ENCODE results near the gene KSR1.
"Not testable (repeated sequence)": the region's sequence is repeated elsewhere in the genome, so short reads cannot be mapped to it uniquely, and the experiment has no call there.

The KSR1 gene

DNA sequence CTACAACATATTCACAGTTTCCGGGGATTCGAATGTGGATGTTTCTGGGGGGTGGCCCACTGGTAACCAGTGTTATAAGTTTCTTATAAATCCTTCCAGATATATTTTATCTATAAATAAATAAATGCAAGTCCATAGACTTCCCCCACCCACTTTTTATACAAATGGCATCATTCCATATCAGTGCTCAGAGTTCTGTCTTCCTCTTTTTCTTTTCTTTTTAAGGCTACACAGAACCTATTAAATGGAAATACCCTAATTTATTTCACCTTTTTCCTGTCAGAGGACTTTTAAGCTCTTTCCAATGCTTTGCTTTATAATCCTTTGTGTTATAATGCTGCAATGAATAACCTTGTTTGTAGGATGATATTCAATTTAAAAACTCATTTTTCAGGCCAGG, 178.5 kb downstream of the KSR1 start:
- DNase-seq (ENCODE audit: low read depth) = no peak

DNA sequence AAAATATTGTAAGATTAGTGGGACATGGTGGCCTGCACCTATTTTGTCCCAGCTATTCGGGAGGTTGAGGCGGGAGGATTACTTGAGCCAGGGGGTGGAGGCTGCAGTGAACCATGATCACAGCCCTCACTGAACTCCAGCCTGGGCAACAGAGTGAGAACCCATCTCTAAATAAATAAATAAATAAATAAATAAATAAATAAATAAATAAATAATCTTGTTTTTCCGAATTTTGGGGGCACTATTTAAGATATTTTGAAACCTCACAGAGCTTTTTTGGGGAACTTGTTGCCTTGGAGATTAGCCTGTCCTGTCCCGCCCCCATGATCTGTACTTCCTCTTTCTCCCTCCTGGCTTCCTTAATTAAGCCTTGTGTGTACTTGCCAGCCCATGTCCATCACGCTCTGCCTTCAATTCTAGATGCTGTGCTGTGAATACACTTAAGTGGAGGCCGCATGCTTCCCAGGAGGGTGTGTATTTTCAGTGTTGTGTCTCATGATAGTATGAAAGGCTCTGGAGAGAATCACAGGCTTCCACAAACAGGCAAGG, 179.1 kb downstream of the KSR1 start:
- no peak for DNase-seq (ENCODE audit: low read depth)

DNA sequence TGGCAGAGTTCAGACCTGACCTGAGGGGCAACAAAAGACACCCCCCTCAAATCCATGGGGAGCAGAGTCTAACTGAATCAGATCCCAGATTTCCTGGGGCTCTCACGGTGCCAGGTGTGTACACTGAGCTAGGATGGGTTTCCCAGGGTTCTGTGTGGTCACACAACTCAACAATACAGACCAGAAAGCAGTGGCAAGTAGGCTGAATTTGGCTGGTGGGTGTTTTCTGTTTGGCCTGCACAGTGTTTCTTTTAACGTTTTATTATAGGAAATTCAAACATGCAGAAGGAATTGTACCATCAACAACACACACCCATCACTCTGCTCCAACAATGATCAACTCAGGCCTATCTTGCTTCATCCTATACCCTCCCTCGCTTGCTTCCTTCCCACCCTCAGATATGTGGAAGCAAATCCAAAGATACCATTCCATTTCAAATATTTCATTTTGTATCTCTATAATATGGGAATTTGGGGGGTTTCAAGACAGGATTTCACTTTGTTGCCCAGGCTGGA, 179.8 kb downstream of the KSR1 start:
- not testable (repeated sequence) for DNase-seq (ENCODE audit: low read depth)

DNA sequence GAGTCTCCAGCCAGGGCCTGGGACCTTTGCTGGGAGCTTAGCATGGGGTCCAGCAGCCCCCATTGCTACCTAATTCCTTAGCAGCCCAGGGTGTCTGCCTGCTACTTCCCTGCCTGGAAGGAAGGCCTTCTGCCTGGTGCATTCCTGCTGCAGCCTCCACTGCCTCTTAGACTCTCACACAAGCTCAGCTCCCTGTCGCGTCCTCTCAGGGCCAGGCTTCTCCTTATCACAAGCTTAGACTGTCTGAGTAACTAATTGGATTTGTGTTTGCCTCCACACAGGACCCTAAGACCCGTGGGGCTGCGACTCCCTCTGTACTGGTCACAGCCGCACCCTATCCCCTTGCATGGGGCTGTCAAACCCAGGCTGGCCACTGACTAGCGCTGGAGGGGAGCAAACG, 181.6 kb downstream of the KSR1 start:
- not testable (repeated sequence) for DNase-seq (ENCODE audit: low read depth)

DNA sequence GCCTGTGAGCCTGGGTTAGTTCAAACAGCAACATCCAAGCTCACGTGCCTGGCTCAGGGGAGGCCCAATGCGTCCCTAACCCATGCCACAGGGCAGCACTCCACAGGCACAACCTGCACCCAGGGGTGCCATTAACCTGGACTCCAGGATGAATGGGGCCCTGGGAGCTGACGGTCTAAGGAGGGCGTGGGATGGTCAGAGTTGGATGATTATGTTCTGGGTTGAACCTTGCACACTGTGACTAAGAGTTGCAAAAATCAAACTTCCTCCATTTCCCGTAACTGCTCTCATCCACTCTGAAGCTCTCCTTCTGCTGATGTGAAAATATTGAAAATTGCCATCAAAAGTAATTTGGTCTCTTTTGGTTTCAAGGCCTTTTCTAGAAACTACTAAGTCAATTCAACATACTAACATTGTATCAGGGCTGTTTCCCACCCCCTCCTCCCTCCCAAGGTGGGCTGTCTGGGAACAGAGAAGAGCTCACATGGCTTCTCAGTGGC, 182.2 kb downstream of the KSR1 start:
- DNase-seq (ENCODE audit: low read depth) = not testable (repeated sequence)

DNA sequence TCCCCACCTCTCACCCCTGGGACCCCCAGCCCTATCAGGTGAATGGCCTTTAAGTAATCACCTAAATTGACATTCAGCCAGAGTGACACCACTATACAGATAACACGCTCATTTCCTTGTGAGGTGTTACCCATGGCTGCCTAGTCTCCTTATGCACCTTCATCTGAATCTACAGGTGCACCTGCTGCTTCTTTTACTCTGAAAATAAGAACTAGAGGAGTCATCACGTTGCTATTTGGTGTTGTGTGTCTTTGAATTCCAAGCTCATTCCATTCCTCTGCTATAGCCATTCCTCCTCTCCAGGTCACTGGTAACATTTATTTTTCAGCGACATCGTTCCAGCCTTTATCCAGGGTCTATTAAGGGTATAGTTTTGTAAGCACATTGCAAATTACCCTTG, 184.5 kb downstream of the KSR1 start:
- no peak for DNase-seq (ENCODE audit: low read depth)

DNA sequence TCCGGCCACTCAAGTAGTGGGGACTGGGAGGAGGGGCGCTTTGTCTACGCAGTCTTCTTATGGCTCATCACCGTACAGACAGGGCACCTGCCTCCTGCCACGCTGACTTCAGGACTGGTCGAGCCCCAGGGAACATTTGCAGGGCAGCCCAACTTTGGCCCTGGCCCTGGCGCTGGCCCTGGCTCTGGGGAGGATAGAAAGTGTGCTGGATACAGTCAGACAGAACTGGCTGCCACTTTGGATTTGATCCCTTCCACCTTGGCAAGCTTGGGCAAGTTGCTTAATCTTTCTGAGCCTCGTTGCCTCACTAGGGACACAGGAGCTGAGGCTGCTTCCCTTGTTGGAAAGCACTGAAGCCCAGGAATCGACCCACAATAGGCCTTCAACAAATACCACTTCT, 188.3 kb downstream of the KSR1 start:
- DNase-seq (ENCODE audit: low read depth) = no peak

DNA sequence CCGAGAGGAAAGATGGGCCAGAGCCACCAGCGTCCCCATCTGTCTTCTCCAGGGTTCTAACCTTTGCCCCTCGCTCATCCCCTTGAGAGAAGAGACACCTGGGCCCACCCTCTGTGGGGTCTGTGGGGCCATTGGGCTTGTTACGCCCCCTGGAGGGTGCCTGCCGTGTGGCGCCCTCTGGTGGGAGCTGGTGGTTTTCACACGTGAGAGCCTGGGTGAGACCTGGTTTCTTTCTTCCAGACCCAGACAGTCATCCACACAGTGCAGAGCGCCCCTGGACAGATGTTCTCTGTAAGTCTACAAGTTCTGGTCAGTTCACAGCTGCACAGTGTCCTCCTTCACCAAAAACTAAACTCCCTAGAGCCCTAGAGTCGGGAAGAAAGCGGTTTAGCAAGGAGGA, 189.4 kb downstream of the KSR1 start:
- not testable (repeated sequence) for DNase-seq (ENCODE audit: low read depth)

DNA sequence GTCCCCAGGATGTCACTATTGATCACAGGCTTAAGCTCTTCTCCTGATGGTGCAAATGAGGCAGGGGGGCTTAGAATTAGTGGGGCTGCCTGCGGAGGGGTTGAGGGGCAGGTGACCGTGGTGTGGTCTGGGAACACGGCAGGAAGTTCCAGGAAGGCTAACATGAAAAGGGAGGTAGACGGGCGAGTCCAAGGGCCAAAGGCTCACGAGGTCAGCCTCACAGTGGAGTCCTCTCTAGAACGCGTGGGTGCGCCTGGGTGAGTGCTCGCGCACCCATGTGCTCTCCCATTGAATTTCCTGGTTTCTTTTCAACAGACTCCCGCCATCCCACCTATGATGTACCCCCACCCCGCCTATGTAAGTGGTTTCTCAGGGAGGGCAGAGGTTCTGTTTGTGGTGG, 190.0 kb downstream of the KSR1 start:
- no peak for DNase-seq (ENCODE audit: low read depth)

DNA sequence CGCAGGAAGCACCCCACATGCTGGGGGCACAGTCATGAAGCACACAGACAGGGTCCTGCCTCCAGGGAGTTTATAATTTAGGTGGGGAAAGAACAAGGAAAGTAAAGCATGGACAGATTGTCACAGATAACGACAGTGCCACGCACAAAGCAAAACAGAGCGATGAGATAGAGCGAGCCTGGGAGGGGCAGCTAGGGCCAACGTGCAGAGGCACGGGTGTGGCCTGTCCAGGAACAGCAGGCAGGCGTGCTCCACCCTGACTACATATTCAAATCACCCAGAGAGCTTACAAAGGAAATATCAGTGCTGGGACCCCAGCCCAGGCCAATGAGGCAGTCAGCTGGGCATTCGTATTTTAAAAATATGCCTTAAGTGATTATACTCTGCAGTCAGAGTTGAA, 191.5 kb downstream of the KSR1 start:
- no peak for DNase-seq (ENCODE audit: low read depth)

DNA sequence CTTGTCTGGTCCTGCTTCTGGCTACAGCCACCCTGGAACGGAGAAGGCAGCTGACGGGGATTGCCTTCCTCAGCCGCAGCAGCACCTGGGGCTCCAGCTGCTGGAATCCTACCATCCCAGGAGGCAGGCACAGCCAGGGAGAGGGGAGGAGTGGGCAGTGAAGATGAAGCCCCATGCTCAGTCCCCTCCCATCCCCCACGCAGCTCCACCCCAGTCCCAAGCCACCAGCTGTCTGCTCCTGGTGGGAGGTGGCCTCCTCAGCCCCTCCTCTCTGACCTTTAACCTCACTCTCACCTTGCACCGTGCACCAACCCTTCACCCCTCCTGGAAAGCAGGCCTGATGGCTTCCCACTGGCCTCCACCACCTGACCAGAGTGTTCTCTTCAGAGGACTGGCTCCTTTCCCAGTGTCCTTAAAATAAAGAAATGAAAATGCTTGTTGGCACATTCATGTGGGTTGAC, 192.9 kb downstream of the KSR1 start:
- DNase-seq (ENCODE audit: low read depth) = not testable (repeated sequence)

DNA sequence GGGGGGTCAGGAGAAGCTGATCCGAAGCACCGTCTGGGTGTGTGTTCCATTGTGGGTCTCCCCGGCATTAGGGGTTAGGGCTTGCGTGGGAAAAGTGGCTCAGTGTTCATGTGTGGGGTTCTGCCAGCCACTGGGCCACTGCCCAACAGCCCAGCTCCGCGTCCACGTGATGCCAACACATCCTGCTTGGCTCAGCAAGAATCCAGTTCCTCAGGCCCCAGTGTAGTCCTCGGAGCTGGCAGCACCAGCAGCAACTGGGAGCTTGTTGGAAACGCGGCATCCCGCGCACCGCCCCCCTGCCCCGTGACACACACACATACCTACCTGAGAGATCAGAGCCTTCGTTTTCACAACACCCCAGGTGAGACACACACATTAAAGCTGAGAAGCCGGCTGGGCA, 193.7 kb downstream of the KSR1 start:
- DNase-seq (ENCODE audit: low read depth) = no peak

DNA sequence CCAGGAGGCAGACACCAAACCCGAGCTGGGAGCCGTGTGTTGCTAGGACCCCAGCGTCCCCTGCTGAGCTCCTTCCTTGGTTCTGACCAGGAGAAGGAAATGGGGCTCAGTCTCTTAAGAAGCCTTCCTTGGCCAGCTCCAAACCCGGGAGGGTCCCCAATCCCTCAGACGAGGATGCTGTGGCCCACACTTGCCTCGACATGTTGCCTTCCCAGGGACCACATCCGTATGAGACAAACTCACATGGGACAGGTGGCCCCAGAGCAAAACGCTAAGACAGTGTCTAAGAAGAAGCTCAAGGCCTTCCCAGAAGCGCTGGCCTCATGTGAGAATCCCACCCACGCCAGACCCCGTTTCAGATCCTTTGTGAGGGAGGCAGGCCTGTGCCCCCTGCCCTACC, 194.6 kb downstream of the KSR1 start:
- no peak for DNase-seq (ENCODE audit: low read depth)

DNA sequence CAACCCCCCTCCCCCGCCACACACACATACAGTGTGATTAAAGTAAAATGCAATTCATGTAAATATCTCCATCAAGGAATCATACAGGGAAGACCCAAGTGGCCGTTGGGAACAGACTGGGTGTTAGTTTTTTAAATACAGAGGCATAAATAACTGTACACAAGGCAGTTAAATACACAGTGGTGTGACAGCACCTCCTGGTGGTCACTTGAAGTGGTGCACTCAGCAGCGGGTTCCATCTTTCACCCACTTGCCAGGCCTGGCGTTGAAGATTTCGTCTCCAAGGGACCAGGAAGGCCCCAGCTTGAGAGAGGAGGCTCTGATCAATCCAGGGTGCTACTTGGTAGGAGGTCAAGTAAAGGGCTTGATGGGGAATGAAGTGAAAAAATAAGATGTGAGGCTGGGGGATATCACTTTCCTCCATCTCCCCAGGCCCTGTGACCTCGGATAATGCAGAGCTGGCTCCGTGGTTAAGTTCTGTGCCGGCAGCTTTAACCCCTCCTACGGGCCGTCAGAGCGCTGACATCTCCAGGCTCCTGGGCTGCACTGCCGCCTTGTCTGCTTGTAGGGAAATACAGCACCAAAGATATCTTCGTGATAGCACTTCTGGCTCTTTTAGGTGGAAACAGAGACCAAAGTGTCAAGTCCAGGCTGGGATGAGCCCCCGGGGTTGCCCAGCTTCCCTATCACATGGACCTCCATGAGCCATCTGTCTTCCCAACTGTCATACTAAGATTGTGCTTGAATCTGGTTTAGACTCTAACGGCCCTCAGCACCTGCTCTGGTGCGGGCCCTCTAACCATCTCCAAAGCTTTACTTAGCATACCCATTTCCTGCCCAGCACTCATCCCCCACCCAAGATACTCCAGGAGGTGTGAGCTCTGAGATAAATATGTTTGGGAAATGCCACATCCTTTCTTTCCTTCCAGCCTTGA, 195.4 kb downstream of the KSR1 start:
- DNase-seq (ENCODE audit: low read depth) = no peak

DNA sequence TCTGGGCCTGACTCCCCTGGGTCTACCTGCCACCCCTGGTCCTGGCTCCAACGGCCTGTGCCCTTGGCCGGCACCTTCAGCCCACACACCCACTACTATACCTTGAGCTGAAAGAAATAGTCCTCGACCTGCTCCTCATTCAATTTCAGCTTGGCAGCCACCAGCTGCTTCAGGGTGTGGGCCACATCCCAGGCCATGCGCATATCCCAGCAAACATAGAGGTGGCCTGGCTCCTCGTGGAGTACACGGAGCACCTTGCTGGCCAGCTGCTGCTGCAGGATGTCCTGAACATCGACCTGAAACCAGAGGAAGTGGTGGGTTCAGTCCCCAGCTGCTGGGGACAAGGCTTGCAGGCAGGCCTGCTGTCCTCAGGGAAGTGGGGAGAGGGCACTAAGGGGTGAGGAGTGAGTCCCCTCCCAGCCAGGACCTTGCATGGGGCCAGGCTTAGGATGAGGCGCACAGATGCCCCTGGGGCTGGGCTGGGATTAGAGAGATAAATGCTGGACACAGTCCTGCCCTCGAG, 197.3 kb downstream of the KSR1 start:
- not testable (repeated sequence) for DNase-seq (ENCODE audit: low read depth)

DNA sequence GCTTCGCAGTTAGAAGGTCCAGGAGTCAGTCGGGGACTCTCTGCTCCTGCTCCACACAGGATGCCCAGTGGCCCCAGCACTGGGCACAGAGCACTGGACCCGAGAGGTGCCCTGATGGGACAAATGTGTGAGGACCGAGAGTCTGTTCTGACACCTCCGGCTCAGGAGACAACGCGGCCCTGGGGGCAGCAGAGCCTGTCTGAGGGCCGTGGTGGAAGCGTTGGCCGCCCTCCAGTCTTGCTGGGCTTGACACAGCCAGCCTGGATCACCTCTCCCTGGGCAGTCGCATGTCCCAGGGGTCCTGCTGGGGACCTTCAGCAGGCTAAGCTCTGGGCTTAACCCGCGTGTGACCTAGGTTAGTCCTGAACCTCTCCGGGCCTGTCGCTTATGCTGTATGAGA, 197.9 kb downstream of the KSR1 start:
- DNase-seq (ENCODE audit: low read depth) = no peak

DNA sequence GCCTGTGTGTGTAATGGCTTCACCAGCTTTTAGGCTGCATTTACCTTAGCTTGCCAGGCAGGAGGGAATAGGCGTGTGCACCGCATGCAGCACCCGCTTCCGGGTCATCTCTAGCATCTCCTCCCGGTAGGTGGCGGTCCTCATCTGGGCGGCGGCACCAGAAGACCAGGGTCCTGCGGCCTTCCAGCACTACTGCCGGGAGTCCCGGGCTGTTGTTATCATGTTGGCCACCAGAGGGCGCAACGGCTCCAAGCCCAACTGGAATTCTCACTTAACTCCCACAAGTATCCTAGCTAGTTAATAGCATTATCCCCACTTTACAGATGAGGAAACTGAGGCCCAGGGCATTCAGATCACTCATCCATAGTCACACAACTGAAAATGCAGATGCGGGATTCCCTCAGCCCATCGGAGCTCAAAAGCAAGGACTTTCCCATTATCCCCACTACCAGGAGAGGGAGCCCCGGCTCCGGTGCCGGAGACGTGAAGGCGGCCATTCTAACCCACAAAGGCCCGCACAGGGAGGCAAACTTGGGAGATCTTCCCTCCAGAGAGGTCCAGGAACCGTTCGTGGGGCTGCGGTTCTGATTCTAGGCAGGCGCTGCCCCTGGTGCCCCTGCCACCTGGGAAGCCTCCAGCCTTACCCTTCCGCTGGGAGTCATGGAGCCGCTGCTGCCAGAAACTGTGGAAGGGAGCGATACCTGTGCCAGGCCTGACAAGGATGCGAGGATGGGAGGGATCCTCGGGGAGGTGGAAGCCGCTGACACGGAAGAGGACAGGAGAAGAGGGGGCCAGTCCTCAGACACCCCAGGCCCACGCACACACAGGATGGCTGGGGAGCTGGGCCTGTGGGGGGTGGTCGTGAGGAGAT, 198.6 kb downstream of the KSR1 start:
- peak; percentile 14 for DNase-seq (ENCODE audit: low read depth)

DNA sequence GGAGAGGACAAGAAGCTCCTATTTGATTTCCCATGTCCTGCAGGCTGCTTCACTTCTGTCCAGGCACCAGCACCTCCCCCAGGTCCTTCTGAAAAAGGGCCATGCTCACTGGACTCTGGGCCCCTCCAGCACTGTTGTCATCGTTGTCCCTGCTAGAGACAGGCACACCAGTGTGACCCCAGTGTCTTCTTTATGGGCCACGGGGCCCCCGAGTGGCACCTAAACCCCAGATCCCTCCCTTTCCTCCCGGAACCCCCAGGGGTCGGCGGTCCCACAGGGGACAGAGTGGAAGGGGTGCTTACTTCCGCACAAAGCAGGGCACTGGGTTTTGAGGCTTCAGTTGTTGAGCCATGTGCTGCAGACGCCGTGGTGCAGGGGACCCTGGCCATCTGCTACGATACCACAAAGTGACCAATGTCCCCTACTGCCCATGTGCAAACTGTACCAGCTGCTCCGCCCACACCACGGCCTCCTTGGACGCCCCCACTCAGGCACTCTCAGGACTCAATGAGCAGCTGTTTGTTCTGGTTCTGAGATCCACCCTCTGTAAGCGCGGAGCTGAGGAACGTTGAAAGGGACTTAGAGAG, 199.4 kb downstream of the KSR1 start:
- not testable (repeated sequence) for DNase-seq (ENCODE audit: low read depth)

DNA sequence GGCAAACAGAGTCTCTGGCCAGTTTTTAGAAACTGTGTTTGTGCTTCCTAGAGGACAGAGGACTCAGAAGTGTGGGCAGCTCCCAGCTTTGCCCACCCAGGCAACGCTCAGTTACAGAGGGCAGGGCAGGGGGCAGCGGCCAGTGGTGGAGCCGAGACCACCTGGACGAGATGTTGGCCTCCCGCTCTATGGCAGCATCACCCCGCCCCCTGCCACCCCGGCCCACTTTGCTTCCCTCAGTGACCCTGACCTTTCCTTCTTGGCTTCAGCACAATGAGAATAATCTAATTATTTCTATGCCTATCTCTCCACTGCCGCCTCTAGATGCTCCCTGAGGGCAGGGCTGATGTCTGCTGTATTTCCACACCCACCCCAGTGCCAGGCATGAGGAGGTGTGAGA, 200.4 kb downstream of the KSR1 start:
- DNase-seq (ENCODE audit: low read depth) = not testable (repeated sequence)

DNA sequence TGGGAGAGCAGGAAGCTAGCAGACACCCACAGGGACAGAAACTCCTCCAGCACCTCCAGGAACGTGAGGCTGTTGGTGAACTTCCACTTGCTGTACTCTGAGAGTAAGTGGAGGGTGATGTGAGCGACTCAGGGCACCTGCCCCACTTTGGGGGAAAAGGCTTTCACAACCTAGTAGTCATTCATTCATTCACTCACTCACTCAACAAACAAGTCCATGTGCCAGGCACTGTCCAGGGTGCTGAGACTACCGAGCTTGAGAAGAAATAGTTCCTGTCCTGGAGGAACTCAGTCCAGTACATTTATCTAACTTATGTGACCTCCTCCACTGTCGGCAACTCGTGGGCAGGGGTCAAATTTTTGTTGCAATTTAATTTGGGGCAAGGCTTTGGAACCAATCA, 201.4 kb downstream of the KSR1 start:
- no peak for DNase-seq (ENCODE audit: low read depth)

DNA sequence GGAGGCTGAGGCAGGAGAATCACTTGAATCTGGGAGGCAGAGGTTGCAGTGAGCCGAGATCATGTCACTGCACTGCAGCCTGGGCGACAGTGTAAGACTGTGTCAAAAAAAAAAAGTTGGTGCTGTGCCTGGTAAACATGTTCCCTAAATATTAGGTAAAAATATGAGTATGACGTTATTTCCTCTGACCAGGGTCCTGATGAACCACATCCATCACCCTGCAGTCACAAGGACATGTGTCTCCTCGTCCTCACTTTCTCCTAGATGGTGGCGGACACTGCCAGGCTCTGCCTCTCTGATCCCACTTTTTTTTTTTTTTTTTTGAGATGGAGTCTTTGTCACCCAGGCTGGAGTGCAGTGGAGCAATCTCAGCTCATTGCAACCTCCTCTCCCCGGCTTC, 203.4 kb downstream of the KSR1 start:
- no peak for DNase-seq (ENCODE audit: low read depth)

DNA sequence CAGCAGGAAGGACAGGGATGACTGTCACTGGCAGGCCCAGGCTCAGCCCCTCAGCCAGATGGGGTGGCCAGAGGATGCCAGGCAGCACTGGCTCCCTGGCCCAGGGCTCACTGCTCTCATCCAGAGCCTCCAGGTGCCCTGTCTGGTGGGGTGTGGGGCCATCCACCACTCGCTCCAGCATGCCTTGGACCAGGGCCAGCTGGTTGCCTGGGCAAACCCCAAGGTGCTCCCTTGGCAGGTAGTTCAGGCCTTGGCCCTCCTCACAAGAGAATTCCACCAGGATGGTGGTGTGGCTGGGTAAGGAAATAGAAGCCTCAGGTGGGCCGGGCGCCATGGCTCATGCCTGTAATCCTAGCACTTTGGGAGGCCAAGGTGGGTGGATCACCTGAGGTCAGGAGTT, 204.2 kb downstream of the KSR1 start:
- no peak for DNase-seq (ENCODE audit: low read depth)
